HAP-1 (cell line): ENCODE results near the gene ARHGAP15.

Experiments
- DNase-seq, 2 experiments: peaks; one replicate each; pipeline ENCODE4 v3.0.0-alpha.2; 2016 to 2020; ENCODE audit warnings: low spot score in 2 of 2
- H3K27me3 ChIP-seq: fragments of 250-450 bp; sonication (Bioruptor Pico); 2 replicates; pipeline ENCODE4 v1.5.1; 2020; ENCODE audit warnings: low read depth, mild to moderate bottlenecking, moderate library complexity
- H3K36me3 ChIP-seq: fragments of 250-450 bp; sonication (Bioruptor Pico); replicated peaks from 2 replicates; pipeline ENCODE4 v1.5.1; 2020; ENCODE audit warnings: mild to moderate bottlenecking
- H3K4me1 ChIP-seq: fragments of 250-450 bp; sonication (Bioruptor Pico); 2 replicates; pipeline ENCODE4 v1.5.1; 2020; ENCODE audit warnings: mild to moderate bottlenecking
- H3K4me3 ChIP-seq: fragments of 250-450 bp; sonication (Bioruptor Pico); 2 replicates; pipeline ENCODE4 v1.5.1; 2020; ENCODE audit warnings: mild to moderate bottlenecking, moderate library complexity
- H3K9me3 ChIP-seq: fragments of 250-450 bp; sonication (Bioruptor Pico); 2 replicates; pipeline ENCODE4 v1.5.1; 2020; ENCODE audit warnings: mild to moderate bottlenecking, moderate library complexity
- in situ Hi-C: fragments of 300-500 bp; cut with MboI; formaldehyde crosslinking; loops from 3 replicates; pipeline ENCODE4 v1.14.3; 2020; ENCODE audit warnings: low sequenced_read_pairs, inconsistent platforms, mixed read lengths

Gene ARHGAP15

GRCh38 chr2:143608758-143609157, 479.5 kb downstream of the ARHGAP15 start:
- Histone ChIP-seq H3K4me1 (peaks cover 36% of the 10 kb centered on the region), H3K36me3 (no peaks in the 10 kb centered on the region), H3K4me3 (no peak overlapping the region), H3K27me3 (no peaks in the 10 kb centered on the region), H3K9me3 (no peaks in the 10 kb centered on the region)
- no peak for DNase-seq
- in situ Hi-C loops, result no loop called here

GRCh38 chr2:143611336-143611735, 482.1 kb downstream of the ARHGAP15 start:
- Histone ChIP-seq H3K4me3 (no peak overlapping the region), H3K36me3 (no peaks in the 10 kb centered on the region), H3K4me1 (peaks cover 47% of the 10 kb centered on the region), H3K9me3 (no peaks in the 10 kb centered on the region), H3K27me3 (no peaks in the 10 kb centered on the region)
- in situ Hi-C loops, result no loop called here
- no peak for DNase-seq

- in situ Hi-C loops, result no loop called here
- peak in 1 of 2 experiments; percentile 78 for DNase-seq
Measured at GRCh38 chr2:143615562-143615961, 486.3 kb downstream of the ARHGAP15 start.

GRCh38 chr2:143616452-143616851, 487.2 kb downstream of the ARHGAP15 start:
- in situ Hi-C loops, result no loop called here
- no peaks in the 10 kb centered on the region for H3K9me3 ChIP-seq
- H3K36me3 ChIP-seq, result no peaks in the 10 kb centered on the region
- DNase-seq, result no peak
- H3K4me3 ChIP-seq, result no peak overlapping the region
- H3K4me1 ChIP-seq, result peaks cover 18% of the 10 kb centered on the region
- H3K27me3 ChIP-seq, result no peaks in the 10 kb centered on the region

More at GRCh38 chr2:143615562-143615961, 486.3 kb downstream of the ARHGAP15 start:
- no peak overlapping the region for H3K4me3 ChIP-seq
- H3K36me3 ChIP-seq, result no peaks in the 10 kb centered on the region
- H3K9me3 ChIP-seq, result no peaks in the 10 kb centered on the region
- no peaks in the 10 kb centered on the region for H3K27me3 ChIP-seq
- H3K4me1 ChIP-seq, result peaks cover 18% of the 10 kb centered on the region

GRCh38 chr2:143617803-143618415, 488.7 kb downstream of the ARHGAP15 start:
- in situ Hi-C loops, result no loop called here
- Histone ChIP-seq H3K36me3 (no peaks in the 10 kb centered on the region), H3K9me3 (no peaks in the 10 kb centered on the region), H3K4me3 (no peak overlapping the region), H3K27me3 (no peaks in the 10 kb centered on the region), H3K4me1 (peaks cover 18% of the 10 kb centered on the region)
- DNase-seq, result no peak

GRCh38 chr2:143622106-143622505, 492.9 kb downstream of the ARHGAP15 start:
- H3K9me3 ChIP-seq, result no peaks in the 10 kb centered on the region
- DNase-seq, result no peak
- no peaks in the 10 kb centered on the region for H3K36me3 ChIP-seq
- in situ Hi-C loops, result no loop called here
- no peak overlapping the region for H3K4me3 ChIP-seq
- H3K4me1 ChIP-seq, result 0 out of 2 replicates have a peak, but pooled peaks cover 2% of the 10 kb centered on the region
- no peaks in the 10 kb centered on the region for H3K27me3 ChIP-seq

- no peaks in the 10 kb centered on the region for H3K27me3 ChIP-seq
- no peaks in the 10 kb centered on the region for H3K9me3 ChIP-seq
- H3K4me1 ChIP-seq, result 0 out of 2 replicates have a peak, but pooled peaks cover 2% of the 10 kb centered on the region
- no peak overlapping the region for H3K4me3 ChIP-seq
- DNase-seq, result no peak
- no peaks in the 10 kb centered on the region for H3K36me3 ChIP-seq
- in situ Hi-C loops, result no loop called here
Measured at GRCh38 chr2:143623231-143623908, 494.2 kb downstream of the ARHGAP15 start.

GRCh38 chr2:143623909-143624260, 494.7 kb downstream of the ARHGAP15 start:
- Histone ChIP-seq H3K4me1 (0 out of 2 replicates have a peak, but pooled peaks cover 2% of the 10 kb centered on the region), H3K4me3 (no peak overlapping the region), H3K36me3 (no peaks in the 10 kb centered on the region), H3K9me3 (no peaks in the 10 kb centered on the region), H3K27me3 (no peaks in the 10 kb centered on the region)
- DNase-seq, result no peak
- in situ Hi-C loops, result no loop called here

GRCh38 chr2:143629340-143629739, 500.1 kb downstream of the ARHGAP15 start:
- no peak for DNase-seq

GRCh38 chr2:143632751-143633374, 503.6 kb downstream of the ARHGAP15 start:
- Histone ChIP-seq H3K4me1 (0 out of 2 replicates have a peak, but pooled peaks cover 2% of the 10 kb centered on the region), H3K4me3 (no peak overlapping the region), H3K27me3 (no peaks in the 10 kb centered on the region), H3K36me3 (no peaks in the 10 kb centered on the region), H3K9me3 (no peaks in the 10 kb centered on the region)
- in situ Hi-C loops, result no loop called here
- no peak for DNase-seq

More at GRCh38 chr2:143629340-143629739, 500.1 kb downstream of the ARHGAP15 start:
- Histone ChIP-seq H3K4me1 (0 out of 2 replicates have a peak, but pooled peaks cover 2% of the 10 kb centered on the region), H3K4me3 (no peak overlapping the region), H3K27me3 (no peaks in the 10 kb centered on the region), H3K9me3 (no peaks in the 10 kb centered on the region), H3K36me3 (no peaks in the 10 kb centered on the region)
- in situ Hi-C loops, result no loop called here

GRCh38 chr2:143633419-143633818, 504.2 kb downstream of the ARHGAP15 start:
- no peak for DNase-seq
- H3K36me3 ChIP-seq, result no peaks in the 10 kb centered on the region
- H3K27me3 ChIP-seq, result no peaks in the 10 kb centered on the region
- in situ Hi-C loops, result no loop called here
- no peaks in the 10 kb centered on the region for H3K9me3 ChIP-seq
- 0 out of 2 replicates have a peak, but pooled peaks cover 2% of the 10 kb centered on the region for H3K4me1 ChIP-seq
- H3K4me3 ChIP-seq, result no peak overlapping the region

GRCh38 chr2:143635302-143635701, 506.1 kb downstream of the ARHGAP15 start:
- in situ Hi-C loops, result no loop called here
- no peak for DNase-seq
- H3K4me1 ChIP-seq, result no peaks in the 10 kb centered on the region

GRCh38 chr2:143635936-143636335, 506.7 kb downstream of the ARHGAP15 start:
- no peaks in the 10 kb centered on the region; the same call in 1 of the 2 replicates for H3K9me3 ChIP-seq
- no peak overlapping the region for H3K4me3 ChIP-seq
- no peaks in the 10 kb centered on the region for H3K27me3 ChIP-seq
- no peaks in the 10 kb centered on the region for H3K36me3 ChIP-seq
- no peaks in the 10 kb centered on the region for H3K4me1 ChIP-seq
- DNase-seq, result no peak
- in situ Hi-C loops, result no loop called here

More at GRCh38 chr2:143635302-143635701, 506.1 kb downstream of the ARHGAP15 start:
- Histone ChIP-seq H3K4me3 (no peak overlapping the region), H3K9me3 (no peaks in the 10 kb centered on the region; the same call in 1 of the 2 replicates), H3K27me3 (no peaks in the 10 kb centered on the region), H3K36me3 (no peaks in the 10 kb centered on the region)

- no peaks in the 10 kb centered on the region for H3K27me3 ChIP-seq
- no peak overlapping the region for H3K4me3 ChIP-seq
- H3K9me3 ChIP-seq, result no peaks in the 10 kb centered on the region; the same call in 1 of the 2 replicates
- DNase-seq, result no peak
- in situ Hi-C loops, result no loop called here
- no peaks in the 10 kb centered on the region for H3K36me3 ChIP-seq
- no peaks in the 10 kb centered on the region for H3K4me1 ChIP-seq
Measured at GRCh38 chr2:143640826-143641225, 511.6 kb downstream of the ARHGAP15 start.
